SK-N-SH treated with all-trans-retinoic acid at 6 μM for 48 hours (cell line): ENCODE measurements around the gene CRTAP.
A peak's percentile ranks its signal among the peaks of the same experiment; 100 is the strongest.

Experiments used
- ATAC-seq: fragments of 200-7000 bp; cut with Tn5 transposase; 3 replicates; pipeline ENCODE4 v1.9.1; 2020; ENCODE audit warnings: mild to moderate bottlenecking, moderate library complexity
- ARNTL ChIP-seq: fragments of 450-650 bp; formaldehyde crosslinking; IDR thresholded peaks from 2 replicates; pipeline ENCODE4 v1.5.0; 2020; ENCODE audit warnings: low read depth, mild to moderate bottlenecking, moderate library complexity, borderline replicate concordance
- BACH2 ChIP-seq: fragments of 250-450 bp; sonication (Bioruptor Pico); IDR thresholded peaks from 2 replicates; pipeline ENCODE4 v1.9.0; 2021; ENCODE audit warnings: mild to moderate bottlenecking, borderline replicate concordance
- CSDC2 ChIP-seq: fragments of 250-450 bp; sonication (Bioruptor Pico); IDR thresholded peaks from 2 replicates; pipeline ENCODE4 v1.5.0; 2020; ENCODE audit warnings: mild to moderate bottlenecking, moderate library complexity
- ESRRG ChIP-seq: fragments of 250-450 bp; sonication (Bioruptor Pico); IDR thresholded peaks from 2 replicates; pipeline ENCODE4 v1.6.1; 2021; ENCODE audit warnings: mild to moderate bottlenecking
- GLIS3 ChIP-seq: fragments of 250-450 bp; sonication (Bioruptor Pico); IDR thresholded peaks from 2 replicates; pipeline ENCODE4 v1.5.0; 2020; ENCODE audit warnings: mild to moderate bottlenecking, moderate library complexity
- ISL1 ChIP-seq: fragments of 250-450 bp; sonication (Bioruptor Pico); IDR thresholded peaks from 2 replicates; pipeline ENCODE4 v2.1.2; 2022; ENCODE audit warnings: mild to moderate bottlenecking, moderate library complexity
- OSR1 ChIP-seq: fragments of 250-450 bp; sonication (Bioruptor Pico); IDR thresholded peaks from 2 replicates; pipeline ENCODE4 v1.8.0; 2022; ENCODE audit warnings: moderate library complexity, mild to moderate bottlenecking, inconsistent platforms
- PPARA ChIP-seq: fragments of 250-450 bp; sonication (Bioruptor Pico); IDR thresholded peaks from 2 replicates; pipeline ENCODE4 v1.5.0; 2020; ENCODE audit warnings: mild to moderate bottlenecking, borderline replicate concordance
- SNAI2 ChIP-seq: fragments of 250-450 bp; sonication (Bioruptor Pico); IDR thresholded peaks from 2 replicates; pipeline ENCODE4 v1.5.0; 2020; ENCODE audit warnings: mild to moderate bottlenecking, moderate library complexity
- TCF4 ChIP-seq: fragments of 250-450 bp; sonication (Bioruptor Pico); IDR thresholded peaks from 2 replicates; pipeline ENCODE4 v1.8.0; 2021; ENCODE audit warnings: mild to moderate bottlenecking, moderate library complexity, borderline replicate concordance
- TOX ChIP-seq: fragments of 250-450 bp; sonication (Bioruptor Pico); IDR thresholded peaks from 2 replicates; pipeline ENCODE4 v1.8.0; 2021; ENCODE audit warnings: mild to moderate bottlenecking, moderate library complexity, borderline replicate concordance
- ZC3H10 ChIP-seq: fragments of 250-450 bp; sonication (Bioruptor Pico); IDR thresholded peaks from 2 replicates; pipeline ENCODE4 v1.5.1; 2021; ENCODE audit warnings: mild to moderate bottlenecking, moderate library complexity
- ZFP30 ChIP-seq: fragments of 450-650 bp; formaldehyde crosslinking; IDR thresholded peaks from 2 replicates; pipeline ENCODE4 v1.5.0; 2022; ENCODE audit warnings: mild to moderate bottlenecking, moderate library complexity
- ZNF565 ChIP-seq: fragments of 450-650 bp; formaldehyde crosslinking; conservative IDR thresholded peaks from 2 replicates; pipeline ENCODE4 v1.5.0; 2020; ENCODE audit warnings: low read depth, mild to moderate bottlenecking, moderate library complexity
- ZNF8 ChIP-seq: fragments of 450-650 bp; formaldehyde crosslinking; IDR thresholded peaks from 2 replicates; pipeline ENCODE4 v1.5.0; 2020; ENCODE audit warnings: mild to moderate bottlenecking, moderate library complexity
- TF ChIP-seq, protein P1 (sequence below): fragments of 250-450 bp; sonication (Bioruptor Pico); IDR thresholded peaks from 2 replicates; pipeline ENCODE4 v1.5.1; 2021; ENCODE audit warnings: mild to moderate bottlenecking, moderate library complexity
- TF ChIP-seq, protein P2 (sequence below): fragments of 250-450 bp; sonication (Bioruptor Pico); IDR thresholded peaks from 2 replicates; pipeline ENCODE4 v1.5.1; 2020; ENCODE audit warnings: low read depth, mild to moderate bottlenecking, moderate library complexity
- TF ChIP-seq, protein P3 (sequence below): fragments of 250-450 bp; sonication (Bioruptor Pico); IDR thresholded peaks from 2 replicates; pipeline ENCODE4 v1.8.0; 2021; ENCODE audit warnings: low read depth, mild to moderate bottlenecking, moderate library complexity, borderline replicate concordance
- TF ChIP-seq, protein P4 (sequence below): fragments of 250-450 bp; sonication (Bioruptor Pico); IDR thresholded peaks from 2 replicates; pipeline ENCODE4 v1.5.0; 2020; ENCODE audit warnings: mild to moderate bottlenecking, moderate library complexity

Gene CRTAP

DNA sequence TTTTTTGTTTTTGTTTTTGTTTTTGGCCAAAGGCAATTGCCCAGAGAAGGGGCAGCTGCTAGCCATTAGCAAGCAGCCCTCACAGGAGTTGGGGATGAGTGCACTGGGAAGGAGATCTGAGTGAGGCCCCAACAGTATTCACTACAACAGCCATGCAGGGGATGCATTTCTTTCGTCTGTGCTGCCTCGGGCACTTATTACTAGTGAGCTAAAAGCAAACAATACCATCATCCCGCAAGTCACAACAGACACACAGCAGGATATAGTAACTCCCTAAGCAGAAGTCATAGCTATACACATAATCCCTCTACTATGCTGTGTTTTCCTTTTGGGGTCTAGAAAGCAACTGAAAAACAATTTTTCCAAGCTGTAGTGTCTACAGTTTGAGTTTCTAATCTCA is 27.2 kb downstream of the CRTAP start:
- no peak for ATAC-seq
- TF ChIP-seq ZNF565 (CRISPR knock-in tag) (no peak), SNAI2 (no peak), ESRRG (CRISPR knock-in tag) (no peak), CSDC2 (CRISPR knock-in tag) (no peak), TOX (CRISPR knock-in tag) (no peak)
- TF ChIP-seq, protein P1, sequence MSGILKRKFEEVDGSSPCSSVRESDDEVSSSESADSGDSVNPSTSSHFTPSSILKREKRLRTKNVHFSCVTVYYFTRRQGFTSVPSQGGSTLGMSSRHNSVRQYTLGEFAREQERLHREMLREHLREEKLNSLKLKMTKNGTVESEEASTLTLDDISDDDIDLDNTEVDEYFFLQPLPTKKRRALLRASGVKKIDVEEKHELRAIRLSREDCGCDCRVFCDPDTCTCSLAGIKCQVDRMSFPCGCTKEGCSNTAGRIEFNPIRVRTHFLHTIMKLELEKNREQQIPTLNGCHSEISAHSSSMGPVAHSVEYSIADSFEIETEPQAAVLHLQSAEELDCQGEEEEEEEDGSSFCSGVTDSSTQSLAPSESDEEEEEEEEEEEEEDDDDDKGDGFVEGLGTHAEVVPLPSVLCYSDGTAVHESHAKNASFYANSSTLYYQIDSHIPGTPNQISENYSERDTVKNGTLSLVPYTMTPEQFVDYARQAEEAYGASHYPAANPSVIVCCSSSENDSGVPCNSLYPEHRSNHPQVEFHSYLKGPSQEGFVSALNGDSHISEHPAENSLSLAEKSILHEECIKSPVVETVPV (CRISPR knock-in tag): no peak

DNA sequence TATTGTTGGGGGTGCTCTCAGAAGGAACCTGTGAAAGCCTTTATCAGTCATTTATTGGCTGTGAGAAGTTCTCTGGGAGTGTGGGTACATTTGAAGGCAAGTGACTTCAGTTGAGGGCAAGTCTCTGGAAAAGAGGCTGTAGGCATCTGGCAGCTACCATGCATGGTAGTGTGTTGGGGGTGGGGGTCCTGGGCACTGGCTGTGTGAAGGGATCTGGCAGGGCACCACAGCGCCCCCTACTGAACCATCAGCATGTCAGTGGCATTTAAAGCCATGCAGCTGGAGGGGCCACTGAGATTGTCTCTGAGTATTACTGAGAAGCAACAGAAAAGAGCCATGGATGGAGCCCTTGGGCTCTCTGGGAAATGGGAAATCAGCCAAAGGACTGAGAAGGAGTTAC is 30.6 kb downstream of the CRTAP start:
- ATAC-seq: peak; percentile 17; the same call in 1 of the 3 replicates
- TF ChIP-seq PPARA (CRISPR knock-in tag): no peak
- TF ChIP-seq SNAI2: no peak
- TF ChIP-seq ARNTL (CRISPR knock-in tag): no peak
- TF ChIP-seq, protein P1 (CRISPR knock-in tag): no peak
- no peak for TF ChIP-seq ZNF565 (CRISPR knock-in tag)
- no peak for TF ChIP-seq ZFP30 (CRISPR knock-in tag)

DNA sequence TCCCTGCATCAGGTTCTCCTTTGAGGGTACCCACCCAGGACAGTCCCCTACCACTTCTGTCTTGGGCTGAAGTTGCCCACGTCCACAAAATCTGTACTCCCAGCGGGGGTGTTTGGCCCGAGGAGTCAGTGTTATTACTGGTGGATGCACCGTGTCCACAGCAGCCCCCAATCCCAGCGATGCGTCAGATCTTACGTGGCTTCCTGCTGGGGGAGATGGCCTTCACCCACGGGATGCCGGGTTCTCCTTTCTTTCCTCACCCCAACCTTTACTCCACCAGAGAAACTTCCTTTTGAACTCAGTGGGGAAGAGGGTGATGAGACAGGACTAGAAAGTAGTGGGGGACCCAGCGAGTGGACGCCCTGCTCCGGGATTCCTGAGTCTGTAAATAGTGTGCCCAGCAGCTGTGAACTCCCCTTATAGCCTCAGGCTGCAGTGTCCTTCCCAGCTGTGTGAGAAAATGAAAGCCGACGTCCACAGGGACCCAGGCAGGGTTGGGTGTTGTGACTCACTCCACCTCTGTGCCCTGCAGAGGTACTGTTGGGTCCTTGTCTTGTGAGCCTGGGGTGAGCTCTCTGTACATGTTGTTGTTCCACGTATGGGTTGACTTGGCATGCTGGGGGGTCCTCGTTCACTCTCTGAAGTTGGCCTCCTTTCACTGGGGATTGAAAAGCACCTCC is 31.5 kb downstream of the CRTAP start:
- TF ChIP-seq ARNTL (CRISPR knock-in tag) (no peak), ESRRG (CRISPR knock-in tag) (no peak), CSDC2 (CRISPR knock-in tag) (no peak), ZFP30 (CRISPR knock-in tag) (no peak), OSR1 (CRISPR knock-in tag) (no peak), TCF4 (CRISPR knock-in tag) (no peak), ZC3H10 (CRISPR knock-in tag) (no peak), ZNF8 (CRISPR knock-in tag) (no peak), ISL1 (CRISPR knock-in tag) (no peak), SNAI2 (no peak), BACH2 (CRISPR knock-in tag) (no peak), GLIS3 (CRISPR knock-in tag) (no peak)
- TF ChIP-seq, protein P1 (CRISPR knock-in tag): no peak
- TF ChIP-seq, protein P2, sequence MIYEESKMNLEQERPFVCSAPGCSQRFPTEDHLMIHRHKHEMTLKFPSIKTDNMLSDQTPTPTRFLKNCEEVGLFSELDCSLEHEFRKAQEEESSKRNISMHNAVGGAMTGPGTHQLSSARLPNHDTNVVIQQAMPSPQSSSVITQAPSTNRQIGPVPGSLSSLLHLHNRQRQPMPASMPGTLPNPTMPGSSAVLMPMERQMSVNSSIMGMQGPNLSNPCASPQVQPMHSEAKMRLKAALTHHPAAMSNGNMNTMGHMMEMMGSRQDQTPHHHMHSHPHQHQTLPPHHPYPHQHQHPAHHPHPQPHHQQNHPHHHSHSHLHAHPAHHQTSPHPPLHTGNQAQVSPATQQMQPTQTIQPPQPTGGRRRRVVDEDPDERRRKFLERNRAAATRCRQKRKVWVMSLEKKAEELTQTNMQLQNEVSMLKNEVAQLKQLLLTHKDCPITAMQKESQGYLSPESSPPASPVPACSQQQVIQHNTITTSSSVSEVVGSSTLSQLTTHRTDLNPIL (CRISPR knock-in tag): no peak
- TF ChIP-seq, protein P3, sequence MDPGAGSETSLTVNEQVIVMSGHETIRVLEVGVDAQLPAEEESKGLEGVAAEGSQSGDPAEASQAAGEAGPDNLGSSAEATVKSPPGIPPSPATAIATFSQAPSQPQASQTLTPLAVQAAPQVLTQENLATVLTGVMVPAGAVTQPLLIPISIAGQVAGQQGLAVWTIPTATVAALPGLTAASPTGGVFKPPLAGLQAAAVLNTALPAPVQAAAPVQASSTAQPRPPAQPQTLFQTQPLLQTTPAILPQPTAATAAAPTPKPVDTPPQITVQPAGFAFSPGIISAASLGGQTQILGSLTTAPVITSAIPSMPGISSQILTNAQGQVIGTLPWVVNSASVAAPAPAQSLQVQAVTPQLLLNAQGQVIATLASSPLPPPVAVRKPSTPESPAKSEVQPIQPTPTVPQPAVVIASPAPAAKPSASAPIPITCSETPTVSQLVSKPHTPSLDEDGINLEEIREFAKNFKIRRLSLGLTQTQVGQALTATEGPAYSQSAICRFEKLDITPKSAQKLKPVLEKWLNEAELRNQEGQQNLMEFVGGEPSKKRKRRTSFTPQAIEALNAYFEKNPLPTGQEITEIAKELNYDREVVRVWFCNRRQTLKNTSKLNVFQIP (CRISPR knock-in tag): no peak
- TF ChIP-seq, protein P4, sequence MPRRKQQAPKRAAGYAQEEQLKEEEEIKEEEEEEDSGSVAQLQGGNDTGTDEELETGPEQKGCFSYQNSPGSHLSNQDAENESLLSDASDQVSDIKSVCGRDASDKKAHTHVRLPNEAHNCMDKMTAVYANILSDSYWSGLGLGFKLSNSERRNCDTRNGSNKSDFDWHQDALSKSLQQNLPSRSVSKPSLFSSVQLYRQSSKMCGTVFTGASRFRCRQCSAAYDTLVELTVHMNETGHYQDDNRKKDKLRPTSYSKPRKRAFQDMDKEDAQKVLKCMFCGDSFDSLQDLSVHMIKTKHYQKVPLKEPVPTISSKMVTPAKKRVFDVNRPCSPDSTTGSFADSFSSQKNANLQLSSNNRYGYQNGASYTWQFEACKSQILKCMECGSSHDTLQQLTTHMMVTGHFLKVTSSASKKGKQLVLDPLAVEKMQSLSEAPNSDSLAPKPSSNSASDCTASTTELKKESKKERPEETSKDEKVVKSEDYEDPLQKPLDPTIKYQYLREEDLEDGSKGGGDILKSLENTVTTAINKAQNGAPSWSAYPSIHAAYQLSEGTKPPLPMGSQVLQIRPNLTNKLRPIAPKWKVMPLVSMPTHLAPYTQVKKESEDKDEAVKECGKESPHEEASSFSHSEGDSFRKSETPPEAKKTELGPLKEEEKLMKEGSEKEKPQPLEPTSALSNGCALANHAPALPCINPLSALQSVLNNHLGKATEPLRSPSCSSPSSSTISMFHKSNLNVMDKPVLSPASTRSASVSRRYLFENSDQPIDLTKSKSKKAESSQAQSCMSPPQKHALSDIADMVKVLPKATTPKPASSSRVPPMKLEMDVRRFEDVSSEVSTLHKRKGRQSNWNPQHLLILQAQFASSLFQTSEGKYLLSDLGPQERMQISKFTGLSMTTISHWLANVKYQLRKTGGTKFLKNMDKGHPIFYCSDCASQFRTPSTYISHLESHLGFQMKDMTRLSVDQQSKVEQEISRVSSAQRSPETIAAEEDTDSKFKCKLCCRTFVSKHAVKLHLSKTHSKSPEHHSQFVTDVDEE (CRISPR knock-in tag): no peak
- no peak for ATAC-seq
